Keratinocyte (primary cell): ENCODE measurements around the gene WDR7. TPM values are rescaled to one million over a fixed set of nuclear protein-coding genes. Genes with fewer than 3 reads are reported as not detected.

Source experiments
- DNase-seq: peaks from one replicate; pipeline ENCODE4 v3.0.0-alpha.2; 2011; ENCODE audit warnings: low read depth, missing footprints, low spot score
- FAIRE-seq: peaks from 2 replicates; lab custom pipeline; 2011; peaks lifted over from hg19 to GRCh38; lab: Jason Lieb, UNC
- H2AFZ ChIP-seq: 2 replicates; pipeline ENCODE4 v1.6.0; 2012; ENCODE audit warnings: low read length, control low read depth, inconsistent platforms; ENCODE audit not compliant: control insufficient read depth
- H3K27ac ChIP-seq: 2 replicates; pipeline ENCODE4 v1.5.1; 2011; ENCODE audit warnings: low read length; ENCODE audit not compliant: control insufficient read depth, insufficient read depth
- H3K27me3 ChIP-seq: 3 replicates; pipeline ENCODE4 v1.6.0; 2011; ENCODE audit warnings: low read length; ENCODE audit not compliant: control insufficient read depth, insufficient read depth; ENCODE audit errors: extremely low read depth
- H3K36me3 ChIP-seq, 2 experiments: 2 replicates in 1 of 2; 3 replicates in 1 of 2; pipeline ENCODE4 v1.5.1; 2011; ENCODE audit warnings: low read length in 2 of 2, mild to moderate bottlenecking in 1 of 2; ENCODE audit not compliant: control insufficient read depth in 2 of 2, insufficient read depth in 2 of 2; ENCODE audit errors: extremely low read depth in 1 of 2
- H3K4me1 ChIP-seq: 3 replicates; pipeline ENCODE4 v1.5.1; 2011; ENCODE audit warnings: low read length; ENCODE audit not compliant: control insufficient read depth, insufficient read depth; ENCODE audit errors: extremely low read depth
- H3K4me2 ChIP-seq: 3 replicates; pipeline ENCODE4 v1.6.0; 2011; ENCODE audit warnings: low read depth, low read length; ENCODE audit not compliant: control insufficient read depth, insufficient read depth; ENCODE audit errors: extremely low read depth
- H3K4me3 ChIP-seq, 3 experiments: fragments of 200-600 bp in 1 of 3; sonication (generic) in 1 of 3; 2 replicates in 2 of 3; 3 replicates in 1 of 3; pipeline ENCODE4 v1.5.1; 2011 to 2016; ENCODE audit warnings: low read length in 3 of 3, mild to moderate bottlenecking in 3 of 3, control low read depth in 2 of 3, inconsistent platforms in 1 of 3, low read depth in 1 of 3, mixed read lengths in 1 of 3, mixed run types in 1 of 3, moderate library complexity in 1 of 3; ENCODE audit not compliant: control insufficient read depth in 2 of 3, insufficient read depth in 2 of 3; ENCODE audit errors: extremely low read depth in 1 of 3
- H3K79me2 ChIP-seq: 2 replicates; pipeline ENCODE4 v1.6.0; 2012; ENCODE audit warnings: low read length; ENCODE audit not compliant: control insufficient read depth, insufficient read depth
- H3K9ac ChIP-seq: 3 replicates; pipeline ENCODE4 v1.6.0; 2011; ENCODE audit warnings: low read length; ENCODE audit not compliant: control insufficient read depth, insufficient read depth; ENCODE audit errors: extremely low read depth
- H3K9me1 ChIP-seq: 3 replicates; pipeline ENCODE4 v1.6.0; 2011; ENCODE audit warnings: low read length; ENCODE audit not compliant: control insufficient read depth, insufficient read depth; ENCODE audit errors: extremely low read depth
- H3K9me3 ChIP-seq: 2 replicates; pipeline ENCODE4 v1.5.1; 2012; ENCODE audit warnings: low read depth, low read length; ENCODE audit not compliant: control insufficient read depth
- H4K20me1 ChIP-seq: 3 replicates; pipeline ENCODE4 v1.6.0; 2011; ENCODE audit warnings: low read length; ENCODE audit not compliant: control insufficient read depth, insufficient read depth; ENCODE audit errors: extremely low read depth
- EZH2 ChIP-seq: IDR thresholded peaks from one replicate; pipeline ENCODE4 v1.6.1; 2012; ENCODE audit warnings: inconsistent platforms, mild to moderate bottlenecking, low read length, moderate library complexity
- dilution Hi-C: fragments of 300-500 bp; cut with MboI; formaldehyde crosslinking; loops from one replicate; pipeline ENCODE4 v1.7.0; 2020; ENCODE audit warnings: low sequenced_read_pairs; ENCODE audit not compliant: extremely low pct_ligation_motif_present
- polyA plus RNA-seq, 5 experiments: library from polyadenylated mRNA; depleted of rRNA in 3 of 5; stranded (reverse) in 3 of 5; stranded (forward) in 1 of 5; unstranded in 1 of 5; fragments of >200 nt; gene quantifications; 1 replicate in 1 of 5; 2 replicates in 3 of 5; 3 replicates in 1 of 5; pipeline versions ENCODE4 v1.2.1 to v1.2.3, GENCODE V29; 2011 to 2012; ENCODE audit warnings: missing spikeins in 2 of 5, low read depth in 1 of 5, low replicate concordance in 1 of 5
- TF ChIP-seq, protein P1 (sequence below), 3 experiments: IDR thresholded peaks in 1 of 3; conservative IDR thresholded peaks in 1 of 3; optimal IDR thresholded peaks in 1 of 3; 2 replicates in 2 of 3; 3 replicates in 1 of 3; pipeline versions ENCODE3 to v1.5.1; 2011; ENCODE audit warnings: low read length in 3 of 3, mild to moderate bottlenecking in 3 of 3, moderate library complexity in 2 of 3, control low read depth in 1 of 3, inconsistent platforms in 1 of 3; ENCODE audit not compliant: insufficient read depth in 2 of 3; ENCODE audit errors: extremely low read depth in 1 of 3

WDR7 gene
- polyA plus RNA-seq, 1 donor (not counting 4 experiments of a cell fraction or from before 2014, with no cell fraction given), result 6.9 TPM

GRCh38 chr18:57063601-57064103, 412.5 kb downstream of the WDR7 start:
- H3K9ac ChIP-seq, result no peak overlapping the region
- H3K36me3 ChIP-seq, result no peaks in the 10 kb centered on the region
- TF ChIP-seq EZH2, result no peak
- TF ChIP-seq, protein P1, sequence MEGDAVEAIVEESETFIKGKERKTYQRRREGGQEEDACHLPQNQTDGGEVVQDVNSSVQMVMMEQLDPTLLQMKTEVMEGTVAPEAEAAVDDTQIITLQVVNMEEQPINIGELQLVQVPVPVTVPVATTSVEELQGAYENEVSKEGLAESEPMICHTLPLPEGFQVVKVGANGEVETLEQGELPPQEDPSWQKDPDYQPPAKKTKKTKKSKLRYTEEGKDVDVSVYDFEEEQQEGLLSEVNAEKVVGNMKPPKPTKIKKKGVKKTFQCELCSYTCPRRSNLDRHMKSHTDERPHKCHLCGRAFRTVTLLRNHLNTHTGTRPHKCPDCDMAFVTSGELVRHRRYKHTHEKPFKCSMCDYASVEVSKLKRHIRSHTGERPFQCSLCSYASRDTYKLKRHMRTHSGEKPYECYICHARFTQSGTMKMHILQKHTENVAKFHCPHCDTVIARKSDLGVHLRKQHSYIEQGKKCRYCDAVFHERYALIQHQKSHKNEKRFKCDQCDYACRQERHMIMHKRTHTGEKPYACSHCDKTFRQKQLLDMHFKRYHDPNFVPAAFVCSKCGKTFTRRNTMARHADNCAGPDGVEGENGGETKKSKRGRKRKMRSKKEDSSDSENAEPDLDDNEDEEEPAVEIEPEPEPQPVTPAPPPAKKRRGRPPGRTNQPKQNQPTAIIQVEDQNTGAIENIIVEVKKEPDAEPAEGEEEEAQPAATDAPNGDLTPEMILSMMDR (optimal IDR thresholded peaks at IDR 0.05 in 1 of 3, IDR thresholded peaks at IDR 0.05 in 1 of 3, conservative IDR thresholded peaks at IDR 0.05 in 1 of 3; ENCODE audit: extremely low read depth in 1 of 3, insufficient read depth in 2 of 3, low read length in 3 of 3), result no peak
- no peak overlapping the region for H3K4me2 ChIP-seq
- H2AFZ ChIP-seq, result no peak overlapping the region
- H3K9me1 ChIP-seq, result no peaks in the 10 kb centered on the region
- no peak overlapping the region for H3K4me3 ChIP-seq
- dilution Hi-C loops, result no loop called here
- no peaks in the 10 kb centered on the region for H4K20me1 ChIP-seq
- H3K27ac ChIP-seq, result no peak overlapping the region
- no peaks in the 10 kb centered on the region for H3K4me1 ChIP-seq
- FAIRE-seq (no peak), DNase-seq (no peak)
- no peaks in the 10 kb centered on the region for H3K27me3 ChIP-seq
- no peaks in the 10 kb centered on the region for H3K9me3 ChIP-seq
- no peaks in the 10 kb centered on the region for H3K79me2 ChIP-seq

DNA sequence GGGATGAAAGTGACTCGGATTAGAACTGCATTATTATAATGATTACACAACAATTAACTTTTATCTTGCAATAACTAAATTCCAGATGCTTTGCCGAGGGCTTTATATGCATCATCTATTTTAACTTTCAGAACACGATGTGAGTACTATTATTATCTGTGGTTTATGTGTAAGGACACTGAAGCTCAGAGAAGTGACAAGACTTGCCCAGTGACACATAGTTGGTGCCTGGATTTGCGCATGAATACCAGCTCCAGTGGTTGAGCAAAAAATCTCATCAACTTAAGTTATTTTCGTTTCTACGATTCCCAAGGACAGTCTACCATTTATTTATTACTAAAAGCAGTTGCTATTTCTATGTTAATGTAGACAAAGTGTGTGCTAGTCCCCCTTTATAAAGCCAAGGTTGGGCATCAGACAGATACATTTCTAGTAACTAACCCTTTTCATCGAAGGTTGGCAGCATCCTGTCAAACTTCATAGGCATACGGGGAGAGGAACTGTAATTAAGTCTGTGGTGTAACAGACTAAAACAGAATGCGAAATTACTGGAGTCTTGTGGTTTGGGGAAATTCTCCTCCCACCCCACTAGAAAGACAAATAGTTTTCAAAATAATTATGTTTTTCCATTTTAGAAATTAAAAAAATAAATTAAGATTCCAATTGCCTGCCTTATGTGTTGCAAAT, 422.5 kb downstream of the WDR7 start:
- no peaks in the 10 kb centered on the region for H3K79me2 ChIP-seq
- no peaks in the 10 kb centered on the region for H4K20me1 ChIP-seq
- H3K9ac ChIP-seq, result no peak overlapping the region
- H2AFZ ChIP-seq, result no peak overlapping the region
- dilution Hi-C loops, result no loop called here
- no peaks in the 10 kb centered on the region for H3K9me3 ChIP-seq
- DNase-seq, result no peak
- no peak overlapping the region for H3K4me2 ChIP-seq
- H3K9me1 ChIP-seq, result no peaks in the 10 kb centered on the region
- no peaks in the 10 kb centered on the region for H3K4me1 ChIP-seq
- no peak overlapping the region for H3K4me3 ChIP-seq
- no peaks in the 10 kb centered on the region for H3K36me3 ChIP-seq
- H3K27ac ChIP-seq, result no peak overlapping the region
- TF ChIP-seq, protein P1 (optimal IDR thresholded peaks at IDR 0.05 in 1 of 3, IDR thresholded peaks at IDR 0.05 in 1 of 3, conservative IDR thresholded peaks at IDR 0.05 in 1 of 3; ENCODE audit: extremely low read depth in 1 of 3, insufficient read depth in 2 of 3, low read length in 3 of 3), result no peak
- no peak for TF ChIP-seq EZH2
- FAIRE-seq, result no peak
- H3K27me3 ChIP-seq, result no peaks in the 10 kb centered on the region
